Right renal pelvis (tissue), 4 donors: Measurements from ENCODE around the gene GPR39. TPM values are rescaled to one million over a fixed set of nuclear protein-coding genes. Genes with fewer than 3 reads are reported as not detected.

Experiments
- DNase-seq, 4 donors: peaks; one replicate each; pipeline ENCODE4 v3.0.0-alpha.2; 2013; ENCODE audit warnings: low read depth in 4 of 4, low spot score in 3 of 4, missing footprints in 1 of 4
- polyA plus RNA-seq, 4 donors: library from polyadenylated mRNA; unstranded; fragments of 120-200 nt; gene quantifications; one replicate each; pipeline ENCODE4 v1.2.1, GENCODE V29; 2013; ENCODE audit not compliant: insufficient read length in 4 of 4

The GPR39 gene
- polyA plus RNA-seq, 4 donors: 3.4 to 4.2 (median 3.6) TPM

- DNase-seq: no peak
These were observed 134.3 kb downstream of the GPR39 start for GRCh38 chr2:132550946-132551345.

- DNase-seq: no peak
These were observed 141.1 kb downstream of the GPR39 start for GRCh38 chr2:132557694-132558093.

DNA sequence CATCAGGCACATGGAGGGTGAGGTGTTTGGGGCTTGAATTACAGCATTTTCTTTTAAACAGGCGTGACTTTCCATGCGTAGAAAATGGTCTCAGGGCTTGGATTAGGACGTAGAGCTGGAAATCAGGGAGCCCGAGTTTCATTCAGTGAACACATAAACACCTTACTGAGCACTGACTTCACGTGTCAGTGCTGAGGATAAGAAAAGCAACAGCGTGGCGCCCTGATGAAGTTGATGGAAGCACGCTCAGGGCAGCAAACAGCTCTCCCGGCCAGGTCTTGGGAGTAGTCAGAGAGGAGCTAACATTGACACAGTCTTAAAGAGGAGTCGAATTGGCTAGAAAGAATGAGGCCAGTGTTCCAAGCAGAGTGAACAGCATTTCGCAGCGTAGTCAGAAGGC lies 142.7 kb downstream of the GPR39 start:
- no peak for DNase-seq

DNA sequence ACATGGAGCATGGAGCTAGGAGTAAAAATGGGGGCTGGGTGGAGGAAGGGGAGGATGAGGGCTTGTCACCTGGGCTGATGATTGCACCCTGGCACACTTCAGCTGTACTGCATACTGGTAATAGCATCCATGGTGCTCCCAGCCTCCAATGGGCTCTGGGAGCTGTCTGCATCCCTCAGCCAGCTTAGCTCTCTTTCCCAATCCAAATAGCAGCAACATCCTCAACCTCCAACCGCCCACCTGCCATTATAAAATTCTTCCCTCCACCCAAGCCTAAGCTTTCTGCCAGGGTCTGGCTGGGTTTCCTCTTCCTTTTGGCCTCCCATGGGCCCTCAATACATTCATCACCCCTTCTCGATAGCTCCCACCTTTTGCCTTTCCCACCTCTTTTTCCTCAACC lies 143.3 kb downstream of the GPR39 start:
- DNase-seq: no peak

GRCh38 chr2:132560562-132560961 lies 144.0 kb downstream of the GPR39 start:
- DNase-seq: no peak

DNA sequence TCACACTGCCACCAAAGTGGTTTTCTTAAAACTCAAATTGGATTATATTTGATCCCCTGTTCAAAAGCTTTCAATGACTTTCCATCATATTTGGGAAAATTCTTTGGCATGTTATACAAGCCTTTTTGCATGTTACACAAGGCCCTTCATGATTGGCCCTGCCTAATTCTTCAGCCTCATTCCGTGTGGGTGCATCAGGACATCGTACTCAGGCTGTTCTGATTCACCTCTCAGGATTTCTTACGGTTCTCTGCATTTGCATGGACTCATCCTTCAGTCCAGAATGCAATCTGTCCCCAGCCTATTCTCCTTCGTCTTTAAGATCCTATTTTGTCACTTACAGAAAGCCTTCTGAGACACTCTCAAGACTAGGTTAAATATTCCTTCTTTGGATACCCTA lies 145.6 kb downstream of the GPR39 start:
- DNase-seq: no peak

DNA sequence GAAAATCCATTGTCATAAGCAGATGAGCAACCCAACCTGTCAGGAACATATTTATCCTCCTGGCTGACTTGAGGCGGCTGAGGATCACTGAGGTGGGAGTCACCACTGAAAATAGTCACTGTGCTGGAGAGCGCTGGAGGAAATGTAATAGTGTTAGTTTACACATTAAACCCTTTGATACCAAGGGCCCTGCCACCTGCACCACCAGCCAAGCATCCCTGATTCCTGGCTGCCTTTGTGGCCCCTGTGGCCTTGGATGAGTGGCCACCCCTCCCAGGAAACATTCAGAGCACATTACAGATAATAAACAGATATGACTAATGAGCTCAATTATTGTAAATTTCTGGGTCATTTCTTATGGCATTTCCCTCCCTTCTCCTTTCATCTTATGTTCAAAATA lies 147.5 kb downstream of the GPR39 start:
- peak; percentile 13 to 70 (median 44) for DNase-seq

GRCh38 chr2:132566379-132566778 lies 149.8 kb downstream of the GPR39 start:
- no peak for DNase-seq

- no peak for DNase-seq
These were observed 151.1 kb downstream of the GPR39 start for GRCh38 chr2:132567682-132568081.

DNA sequence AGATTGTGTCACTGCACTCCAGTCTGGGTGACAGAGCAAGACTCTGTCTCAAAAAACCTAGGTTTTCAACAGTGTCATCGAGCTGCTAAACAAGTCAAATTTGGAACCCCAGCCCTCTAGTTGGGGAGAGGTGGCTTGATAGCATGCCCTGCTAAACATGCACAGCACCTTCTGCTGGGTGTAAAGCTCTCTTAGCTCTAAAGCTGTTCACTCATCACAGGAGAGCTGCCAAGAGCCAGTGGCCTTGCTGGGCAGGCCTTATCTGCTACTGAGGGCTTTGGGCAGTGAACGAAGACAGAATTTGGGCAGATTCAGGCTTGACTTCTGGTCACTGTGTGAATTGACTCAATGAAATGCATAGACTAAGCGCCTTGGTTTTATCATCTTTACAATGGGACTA lies 152.1 kb downstream of the GPR39 start:
- DNase-seq: no peak

GRCh38 chr2:132573444-132574007 lies 156.9 kb downstream of the GPR39 start:
- DNase-seq: no peak

DNA sequence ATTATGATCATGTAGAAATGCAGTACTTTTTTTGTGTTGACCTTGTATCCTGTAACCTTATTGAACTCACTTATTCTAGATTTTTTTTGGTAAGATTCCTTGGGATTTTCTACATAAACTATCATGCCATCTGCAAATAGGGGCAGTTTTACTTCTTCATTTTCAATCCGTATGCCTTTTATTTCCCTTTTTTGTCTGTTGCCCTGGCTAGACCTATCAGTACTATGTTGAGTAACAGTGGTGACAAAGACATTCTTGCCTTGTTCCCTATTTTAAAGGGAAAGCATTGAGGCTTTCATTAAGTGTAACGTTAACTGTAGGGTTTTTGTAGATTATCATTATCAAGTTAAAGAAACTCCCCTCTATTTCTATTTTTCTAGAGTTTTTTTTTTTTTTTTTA lies 161.1 kb downstream of the GPR39 start:
- no peak for DNase-seq

DNA sequence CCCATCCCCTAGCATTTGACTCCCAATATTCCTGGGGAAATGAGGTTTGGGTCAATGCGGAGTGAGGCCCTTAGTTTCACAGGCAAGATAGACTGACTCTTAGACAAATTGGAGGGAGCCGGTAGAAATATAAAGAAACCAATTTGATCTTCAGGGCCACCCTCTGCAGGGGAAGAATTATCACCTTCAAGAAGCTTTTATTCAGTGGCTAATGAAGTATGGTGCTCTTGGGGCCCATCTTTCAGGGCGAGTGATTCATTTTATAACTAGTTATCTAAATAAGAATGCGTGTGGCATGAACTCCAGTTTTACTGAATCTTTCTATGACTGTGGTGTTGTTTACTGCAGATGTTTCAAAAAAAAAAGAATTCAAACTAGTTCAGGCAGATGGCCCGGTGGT lies 165.0 kb downstream of the GPR39 start:
- DNase-seq: no peak

GRCh38 chr2:132581991-132582738 lies 165.6 kb downstream of the GPR39 start:
- no peak for DNase-seq

DNA sequence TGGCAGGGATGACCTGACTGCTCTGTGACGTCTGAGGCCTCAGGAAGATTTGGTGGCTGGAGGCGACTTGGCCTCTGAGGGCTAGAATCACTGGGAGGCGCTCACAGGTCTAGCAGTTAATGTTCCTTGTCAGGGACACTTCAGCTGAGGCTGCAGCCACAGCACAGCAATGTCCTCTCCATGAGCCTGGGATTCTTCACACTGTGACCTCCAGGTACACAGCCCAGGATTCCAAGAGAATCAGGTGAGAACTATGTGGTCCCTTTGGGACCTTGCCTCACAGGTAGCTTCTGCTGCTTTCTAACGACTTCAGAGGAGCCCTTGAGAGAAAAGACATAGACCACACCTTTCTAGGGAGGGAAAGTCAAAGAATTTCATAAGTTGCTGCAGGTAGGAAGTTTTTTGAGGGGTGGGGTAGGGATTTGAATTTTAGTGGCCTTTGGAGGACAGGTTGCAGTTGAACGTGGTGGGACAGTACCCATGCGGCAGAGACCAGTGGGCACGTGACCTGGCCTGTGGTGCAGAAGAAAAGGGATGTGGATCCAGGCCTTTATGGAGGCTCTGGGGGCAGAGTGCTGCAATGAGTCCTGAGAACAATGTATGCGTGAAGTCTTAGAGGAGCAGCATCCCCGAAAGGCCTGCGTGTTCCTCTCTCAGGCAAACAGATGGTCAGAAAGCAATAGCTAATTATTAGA lies 167.2 kb downstream of the GPR39 start:
- no peak for DNase-seq

DNA sequence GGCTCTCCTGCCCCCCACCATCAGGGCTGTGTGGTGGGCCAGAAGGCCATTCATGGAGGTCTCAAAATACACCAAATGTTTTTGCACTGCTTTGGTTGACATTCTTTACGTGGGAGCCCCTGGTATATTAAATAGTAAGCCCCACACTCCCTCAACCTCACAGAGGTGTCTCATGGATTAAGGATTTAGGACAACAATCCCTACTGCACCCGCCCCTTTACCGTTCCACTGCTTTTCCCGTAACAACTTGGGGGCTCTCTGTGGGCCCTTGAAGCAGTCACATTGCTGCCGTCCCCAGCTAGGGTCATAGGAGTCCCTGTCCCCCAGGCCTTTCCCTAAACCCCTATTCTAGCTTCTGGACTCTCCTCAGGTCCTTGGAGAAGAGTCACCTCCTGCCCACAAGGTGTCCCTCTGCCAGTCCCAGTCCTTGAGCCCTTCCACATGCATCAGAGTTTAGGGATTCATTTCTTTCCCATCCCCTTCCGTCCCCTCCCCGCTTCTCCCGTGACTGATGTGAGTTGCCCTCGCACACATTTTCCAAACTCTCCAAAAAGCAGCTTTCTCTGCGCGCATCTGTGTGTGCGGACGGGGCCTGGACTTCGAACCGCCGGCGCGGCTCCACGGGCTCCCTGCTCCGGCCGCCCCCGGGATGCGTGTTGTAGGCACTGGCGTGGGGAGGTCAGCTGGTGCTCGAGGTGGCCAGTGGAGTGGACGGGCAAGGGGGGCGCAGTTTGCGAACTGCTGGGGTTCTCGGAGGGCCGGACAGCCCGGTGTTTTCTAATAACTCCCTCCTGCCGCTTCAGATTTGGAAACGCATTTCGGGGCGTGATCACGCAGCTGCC lies 168.6 kb downstream of the GPR39 start:
- DNase-seq: no peak

GRCh38 chr2:132586101-132586511 lies 169.5 kb downstream of the GPR39 start:
- DNase-seq: no peak

GRCh38 chr2:132586835-132587234 lies 170.2 kb downstream of the GPR39 start:
- no peak for DNase-seq

- DNase-seq: no peak
These were observed 172.0 kb downstream of the GPR39 start for GRCh38 chr2:132588576-132588975.

- DNase-seq: peak in 2 of 4 donors; percentile 28 to 30
These were observed 172.7 kb downstream of the GPR39 start for GRCh38 chr2:132589111-132589830.
